ENCODE results near the gene EHMT1.

- TF ChIP-seq CTCF (IDR thresholded peaks at IDR 0.05): no peak
- no peak for TF ChIP-seq POLR2A (IDR thresholded peaks at IDR 0.05; ENCODE audit: low read depth)
Observed at GRCh38 chr9:137688725-137689124, 69.9 kb downstream of the EHMT1 start.

Measured in esophagus muscularis mucosa (tissue), 3 donors.